Fibroblast of skin of left biceps (primary cell): ENCODE data around the gene LIG1.
"Not testable (repeated sequence)": the region's sequence is repeated elsewhere in the genome, so short reads cannot be mapped to it uniquely, and the experiment has no call there.

Experiments
- DNase-seq, 2 experiments: peaks; one replicate each; pipeline ENCODE4 v3.0.0-alpha.2; 2013; ENCODE audit warnings: low read depth in 2 of 2

The LIG1 gene

GRCh38 chr19:48121909-48122371, 48.2 kb downstream of the LIG1 start:
- DNase-seq: no peak

- DNase-seq: no peak
These were observed 49.1 kb downstream of the LIG1 start for GRCh38 chr19:48121066-48121465.

- DNase-seq: no peak
These were observed 49.6 kb downstream of the LIG1 start for GRCh38 chr19:48120505-48120904.

- DNase-seq: no peak
These were observed 52.0 kb downstream of the LIG1 start for GRCh38 chr19:48118131-48118517.

- no peak for DNase-seq
These were observed 52.5 kb downstream of the LIG1 start for GRCh38 chr19:48117515-48118130.

- DNase-seq: no peak
These were observed 56.8 kb downstream of the LIG1 start for GRCh38 chr19:48113190-48113917.

GRCh38 chr19:48111280-48111679, 58.9 kb downstream of the LIG1 start:
- no peak for DNase-seq

- DNase-seq: peak; percentile 53 to 60
These were observed 59.7 kb downstream of the LIG1 start, which contains the start of gene PLA2G4C for GRCh38 chr19:48110350-48110966. PLA2G4C (minus strand) TSS chr19:48110817; CDS start chr19:48106529, 4,288 bp downstream.

- no peak for DNase-seq
These were observed 61.0 kb downstream of the LIG1 start for GRCh38 chr19:48108997-48109782.

- DNase-seq: no peak
These were observed 66.2 kb downstream of the LIG1 start for GRCh38 chr19:48103922-48104321.

- no peak for DNase-seq
These were observed 67.0 kb downstream of the LIG1 start for GRCh38 chr19:48102870-48103751.

GRCh38 chr19:48095612-48096175, 74.5 kb downstream of the LIG1 start:
- DNase-seq: peak; percentile 47 to 49

GRCh38 chr19:48094855-48095203, 75.3 kb downstream of the LIG1 start:
- DNase-seq: no peak

GRCh38 chr19:48094129-48094854, 75.9 kb downstream of the LIG1 start:
- DNase-seq: no peak

GRCh38 chr19:48091111-48091718, 78.9 kb downstream of the LIG1 start:
- DNase-seq: peak; percentile 93 to 95

GRCh38 chr19:48090281-48090802, 79.8 kb downstream of the LIG1 start:
- no peak for DNase-seq

- not testable (repeated sequence) for DNase-seq
These were observed 81.2 kb downstream of the LIG1 start for GRCh38 chr19:48088991-48089390.

- no peak for DNase-seq
These were observed 84.0 kb downstream of the LIG1 start for GRCh38 chr19:48085904-48086864.
